AG04450 (cell line): ENCODE results near the gene NLRC5. TPM values are rescaled to one million over a fixed set of nuclear protein-coding genes. Genes with fewer than 3 reads are reported as not detected.

Experiments used
- CTCF ChIA-PET: fragments of 300-600, 350-600 bp; formaldehyde crosslinking; extraction: SDS; loops from one replicate; lab custom pipeline; 2022; ENCODE audit warnings: antibody characterized with exemption, inconsistent platforms; lab: Charles Lee
- POLR2A ChIA-PET: fragments of 350-600 bp; formaldehyde crosslinking; extraction: SDS; loops from one replicate; lab custom pipeline; 2021; ENCODE audit warnings: antibody characterized with exemption, inconsistent platforms; lab: Yijun Ruan, JAX
- DNase-seq: peaks from one replicate; pipeline ENCODE4 v3.0.0-alpha.2; 2011; ENCODE audit warnings: low read depth, low spot score
- H3K27ac ChIP-seq: one replicate; pipeline ENCODE4 v1.5.1; 2012; ENCODE audit warnings: low read depth, low read length, control low read depth
- H3K27me3 ChIP-seq: one replicate; pipeline ENCODE4 v1.6.0; 2012; ENCODE audit warnings: low read length; ENCODE audit not compliant: control insufficient read depth, insufficient read depth
- H3K4me3 ChIP-seq: 2 replicates; pipeline ENCODE4 v1.5.1; 2011; ENCODE audit warnings: mild to moderate bottlenecking, low read depth, low read length, control low read depth
- H3K9me3 ChIP-seq: 2 replicates; pipeline ENCODE4 v1.5.1; 2012; ENCODE audit warnings: low read length; ENCODE audit not compliant: control insufficient read depth, insufficient read depth
- CTCF ChIP-seq: IDR thresholded peaks from 2 replicates; pipeline ENCODE4 v1.5.1; 2011; ENCODE audit warnings: low read depth, low read length, control low read depth, inconsistent platforms
- polyA plus RNA-seq: library from polyadenylated mRNA; depleted of rRNA; stranded (reverse); fragments of >200 nt; gene quantifications from 2 replicates; pipeline ENCODE4 v1.2.3, GENCODE V29; 2011

Gene NLRC5
- polyA plus RNA-seq, 1 experiment: 9.2 TPM

- CTCF ChIA-PET: no interaction called here
- DNase-seq: no peak
- Histone ChIP-seq H3K4me3 (no peak overlapping the region), H3K9me3 (no peaks in the 10 kb centered on the region), H3K27ac (no peak overlapping the region), H3K27me3 (no peaks in the 10 kb centered on the region)
- POLR2A ChIA-PET: interaction anchor here (0.9 kb wide), 1 partner anchor 203 kb away, joined by 3 read pairs; the partner anchor contains the start of genes PSME3IP1 and RSPRY1
- TF ChIP-seq CTCF: no peak
Observed at GRCh38 chr16:56982695-56983094, 6.7 kb upstream of the NLRC5 start.

GRCh38 chr16:56983211-56983751 is 6.1 kb upstream of the NLRC5 start:
- CTCF ChIA-PET: no interaction called here
- no peaks in the 10 kb centered on the region for H3K9me3 ChIP-seq
- DNase-seq: no peak
- H3K4me3 ChIP-seq: no peak overlapping the region
- H3K27me3 ChIP-seq: no peaks in the 10 kb centered on the region
- H3K27ac ChIP-seq: no peak overlapping the region
- POLR2A ChIA-PET: interaction anchor here (0.8 to 0.9 kb wide), 2 partner anchors 50 to 203 kb away, joined by 3 read pairs; partner anchors contain the start of genes PSME3IP1 and RSPRY1
- TF ChIP-seq CTCF: no peak

GRCh38 chr16:56984639-56985038 is 4.7 kb upstream of the NLRC5 start:
- ChIA-PET POLR2A (no interaction called here), CTCF (no interaction called here)
- Histone ChIP-seq H3K27ac (no peak overlapping the region), H3K27me3 (no peaks in the 10 kb centered on the region), H3K4me3 (no peak overlapping the region), H3K9me3 (no peaks in the 10 kb centered on the region; the same call in 1 of the 2 replicates)
- TF ChIP-seq CTCF: no peak
- DNase-seq: no peak

- Histone ChIP-seq H3K27me3 (no peaks in the 10 kb centered on the region), H3K9me3 (no peaks in the 10 kb centered on the region; the same call in 1 of the 2 replicates), H3K27ac (peak overlapping the region; percentile 66), H3K4me3 (no peak overlapping the region)
- ChIA-PET CTCF (interaction anchor here (1.0 kb wide), 1 partner anchor 12 kb away, joined by 3 read pairs; no protein-coding TSS in a partner anchor), POLR2A (interaction anchor here (1.0 kb wide), 1 partner anchor 21 kb away, joined by 3 read pairs; no protein-coding TSS in a partner anchor)
- peak; percentile 48 for DNase-seq
- TF ChIP-seq CTCF: no peak
Observed at GRCh38 chr16:56985288-56985961, 3.9 kb upstream of the NLRC5 start.

- POLR2A ChIA-PET: interaction anchor here (1.0 kb wide), 1 partner anchor 21 kb away, joined by 3 read pairs; no protein-coding TSS in a partner anchor
- TF ChIP-seq CTCF: no peak
- H3K4me3 ChIP-seq: no peak overlapping the region
- no peaks in the 10 kb centered on the region for H3K27me3 ChIP-seq
- CTCF ChIA-PET: interaction anchor here (1.0 kb wide), 1 partner anchor 12 kb away, joined by 3 read pairs; no protein-coding TSS in a partner anchor
- no peak for DNase-seq
- H3K9me3 ChIP-seq: no peaks in the 10 kb centered on the region; the same call in 1 of the 2 replicates
- peak overlapping the region; percentile 48 for H3K27ac ChIP-seq
Observed at GRCh38 chr16:56985962-56986360, 3.4 kb upstream of the NLRC5 start.
